Pancreas (tissue), 10 donors: ENCODE results near the gene CHMP4A. TPM values are rescaled to one million over a fixed set of nuclear protein-coding genes. Genes with fewer than 3 reads are reported as not detected.

Source experiments
- ATAC-seq, 4 donors: fragments of 200-7000 bp; cut with Tn5 transposase; one replicate each; pipeline versions ENCODE4 v1.8.0 to v1.9.1; 2020; ENCODE audit warnings: mild to moderate bottlenecking in 4 of 4, moderate library complexity in 4 of 4
- DNase-seq, 6 donors: peaks; one replicate each; pipeline ENCODE4 v3.0.0-alpha.2; 2020
- FAIRE-seq: peaks from 2 replicates; lab custom pipeline; 2012; peaks lifted over from hg19 to GRCh38; lab: Jason Lieb, UNC
- H3K27ac ChIP-seq, 4 donors: fragments of 200-600 bp; sonication (generic); 1 replicate in 3 of 4; 2 replicates in 1 of 4; pipeline versions ENCODE4 v1.5.0 to v1.8.0; 2020
- H3K27me3 ChIP-seq, 4 donors: fragments of 200-600 bp; one replicate each; pipeline ENCODE4 v1.8.0; 2021
- H3K36me3 ChIP-seq, 3 donors: fragments of 200-600 bp; sonication (generic) in 1 of 3; one replicate each; pipeline versions ENCODE4 v1.5.0 to v1.8.0; 2020 to 2021
- H3K4me1 ChIP-seq, 3 donors: fragments of 200-600 bp; one replicate each; pipeline ENCODE4 v1.8.0; 2021
- H3K4me3 ChIP-seq, 4 donors: fragments of 200-600 bp; sonication (generic) in 2 of 4; one replicate each; pipeline versions ENCODE4 v1.5.0 to v1.8.0; 2020 to 2021
- H3K9me3 ChIP-seq, 4 donors: fragments of 200-600 bp; one replicate each; pipeline ENCODE4 v1.8.0; 2021
- WGBS, 2 donors: extraction: QIAGEN DNeasy Blood & Tissue Kit; methylation state at CpG; one replicate each; pipeline ENCODE4 v1.1.7; 2013; 5-methylcytosine and 5-hydroxymethylcytosine counted together
- intact Hi-C, 3 donors: fragments of 100-400 bp; cut with DNase I; formaldehyde crosslinking; loops; one replicate each; pipeline versions ENCODE4 v1.11.1 to v1.14.2; 2022
- polyA plus RNA-seq, 2 donors: library from polyadenylated mRNA; stranded (reverse); fragments of 200-250 nt; gene quantifications; one replicate each; pipeline ENCODE4 v1.2.3, GENCODE V29; 2013
- total RNA-seq, 6 donors: library from RNA; stranded (reverse); fragmentation: NEBNext Ultra II Directional in 4 of 6; extraction: Animal tissue kit (Norgen Biotek cat#: 25700) in 4 of 6; gene quantifications; one replicate each; pipeline versions ENCODE4 v1.2.1 to v1.2.4, GENCODE V29; 2021 to 2023
- TF ChIP-seq, protein P1 (sequence below), 4 donors: fragments of 200-600 bp; sonication (generic) in 3 of 4; IDR thresholded peaks; one replicate each; pipeline versions ENCODE4 v1.5.0 to v1.8.0; 2021; ENCODE audit warnings: antibody characterized with exemption in 4 of 4
- donor health status: healthy with polysubstance abuse.
- donor health status: DM: no; HTN: no; CAD: no; lungs with moderate emphysema.
- donor health status: DM: no; HTN: no; CAD: no.
- donor health status: control.
- donor health status: control.
- donor health status: Bipolar disorder and iron deficiency.
- donor health status: DM: yes; HTN: yes; CAD: no.
- donor health status: DM: no; HTN: no; CAD: no.
- donor health status: DM: no; HTN: no; CAD: no.
- donor health status: DM: yes; HTN: yes; CAD: no.

CHMP4A gene
- total and polyA plus RNA-seq, 8 donors, result 16.3 to 79.9 (median 23.5) TPM

DNA sequence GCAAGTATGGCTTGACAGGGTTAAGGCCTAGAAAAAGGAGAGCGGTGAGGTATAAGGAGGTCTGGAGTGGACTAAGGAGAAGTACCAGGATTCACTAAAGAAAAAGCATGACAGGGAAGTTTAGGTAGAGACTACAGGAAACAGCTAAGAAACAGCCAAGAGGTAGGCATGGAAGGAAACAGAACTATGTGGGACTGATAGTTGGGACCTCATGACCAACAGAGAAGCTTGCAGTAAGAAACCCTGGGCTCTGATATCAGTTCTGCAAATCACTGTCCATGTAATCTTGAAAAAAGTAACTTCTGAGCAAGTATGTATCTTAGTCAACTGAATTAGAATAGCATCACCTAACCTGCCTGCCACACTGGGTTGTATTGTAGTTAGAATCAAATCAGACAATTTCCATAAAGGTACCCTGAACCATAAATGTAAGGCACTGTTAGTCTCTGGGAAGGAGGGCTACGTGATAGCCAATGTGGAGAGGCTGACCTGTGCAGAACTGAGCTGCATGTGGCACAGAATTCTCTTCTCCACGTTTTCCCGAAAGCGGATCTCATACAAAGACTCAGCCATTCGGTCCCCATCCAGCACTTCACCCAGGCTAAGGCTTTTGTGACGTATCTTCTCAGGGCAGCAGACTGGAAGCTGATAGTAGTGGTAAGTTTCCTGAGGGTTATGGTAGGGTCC, 19.0 kb downstream of the CHMP4A start:
- intact Hi-C loops, result no loop called here
- DNase-seq (no peak), FAIRE-seq (no peak), ATAC-seq (no peak)
- Histone ChIP-seq H3K36me3 (peaks cover 0 to 6% (median 0%) of the 10 kb centered on the region in 3 donors), H3K4me3 (peak overlapping the region; percentile 59 to 99 (median 96)), H3K27me3 (no peaks in the 10 kb centered on the region), H3K27ac (peak overlapping the region; percentile 94 to 100 (median 99)), H3K4me1 (peaks cover 0 to 26% (median 4%) of the 10 kb centered on the region in 3 donors), H3K9me3 (no peaks in the 10 kb centered on the region)
- TF ChIP-seq, protein P1, sequence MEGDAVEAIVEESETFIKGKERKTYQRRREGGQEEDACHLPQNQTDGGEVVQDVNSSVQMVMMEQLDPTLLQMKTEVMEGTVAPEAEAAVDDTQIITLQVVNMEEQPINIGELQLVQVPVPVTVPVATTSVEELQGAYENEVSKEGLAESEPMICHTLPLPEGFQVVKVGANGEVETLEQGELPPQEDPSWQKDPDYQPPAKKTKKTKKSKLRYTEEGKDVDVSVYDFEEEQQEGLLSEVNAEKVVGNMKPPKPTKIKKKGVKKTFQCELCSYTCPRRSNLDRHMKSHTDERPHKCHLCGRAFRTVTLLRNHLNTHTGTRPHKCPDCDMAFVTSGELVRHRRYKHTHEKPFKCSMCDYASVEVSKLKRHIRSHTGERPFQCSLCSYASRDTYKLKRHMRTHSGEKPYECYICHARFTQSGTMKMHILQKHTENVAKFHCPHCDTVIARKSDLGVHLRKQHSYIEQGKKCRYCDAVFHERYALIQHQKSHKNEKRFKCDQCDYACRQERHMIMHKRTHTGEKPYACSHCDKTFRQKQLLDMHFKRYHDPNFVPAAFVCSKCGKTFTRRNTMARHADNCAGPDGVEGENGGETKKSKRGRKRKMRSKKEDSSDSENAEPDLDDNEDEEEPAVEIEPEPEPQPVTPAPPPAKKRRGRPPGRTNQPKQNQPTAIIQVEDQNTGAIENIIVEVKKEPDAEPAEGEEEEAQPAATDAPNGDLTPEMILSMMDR (IDR thresholded peaks at IDR 0.05), result no peak
- 46 to 56% methylated on average over 7 of the region's 7 CpGs for WGBS, 2 donors

DNA sequence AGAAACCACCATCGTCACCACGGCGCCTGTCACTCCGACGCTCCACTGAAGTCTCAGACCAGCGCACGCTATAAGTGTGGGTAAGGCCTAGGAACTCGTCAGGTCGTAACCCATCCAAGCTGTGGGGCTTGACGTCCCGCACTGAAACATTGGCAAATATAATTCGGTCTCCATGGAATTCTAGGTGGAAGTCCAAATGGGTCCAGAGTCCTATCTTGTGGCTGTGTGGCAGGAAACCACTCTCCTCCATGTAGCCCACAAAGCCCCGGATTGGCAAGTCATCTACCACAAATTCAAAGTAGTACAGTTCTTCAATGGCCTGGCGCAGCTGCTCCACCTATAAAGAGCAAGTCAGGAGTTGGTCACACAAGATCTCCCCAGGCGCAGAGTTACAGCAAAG, 20.4 kb downstream of the CHMP4A start:
- Histone ChIP-seq H3K4me3 (no peak overlapping the region), H3K27me3 (no peaks in the 10 kb centered on the region), H3K9me3 (no peaks in the 10 kb centered on the region), H3K27ac (no peak overlapping the region), H3K4me1 (peaks cover 0 to 19% (median 4%) of the 10 kb centered on the region in 3 donors), H3K36me3 (peaks cover 0 to 6% (median 0%) of the 10 kb centered on the region in 3 donors)
- TF ChIP-seq, protein P1 (IDR thresholded peaks at IDR 0.05), result no peak
- DNase-seq (no peak), FAIRE-seq (no peak), ATAC-seq (no peak)
- 94% methylated on average over 15 of the region's 15 CpGs for WGBS, 2 donors
- intact Hi-C loops, result no loop called here

DNA sequence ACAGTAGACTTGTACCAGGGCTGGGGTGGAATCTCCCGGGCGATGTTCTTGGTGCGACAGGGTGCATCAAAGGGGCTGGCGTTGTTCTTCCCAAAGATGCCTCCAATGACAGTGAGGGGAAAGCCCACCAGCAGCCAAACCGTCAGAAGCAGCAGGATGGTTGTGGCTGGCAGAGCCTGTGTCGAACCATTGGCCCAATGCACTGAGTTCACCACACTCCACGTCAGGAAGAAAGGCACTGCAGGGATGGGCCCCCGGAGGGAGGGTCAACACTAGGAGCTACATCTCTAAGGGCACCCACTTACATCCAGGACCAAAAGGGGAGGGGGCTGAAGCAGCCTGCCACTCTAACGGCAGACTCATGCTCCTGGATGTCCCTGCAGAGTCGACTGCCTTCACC, 22.9 kb downstream of the CHMP4A start:
- Histone ChIP-seq H3K27ac (no peak overlapping the region), H3K27me3 (no peaks in the 10 kb centered on the region), H3K9me3 (no peaks in the 10 kb centered on the region), H3K4me1 (peaks cover 0 to 19% (median 9%) of the 10 kb centered on the region in 3 donors), H3K4me3 (no peak overlapping the region), H3K36me3 (peaks cover 0 to 11% (median 4%) of the 10 kb centered on the region in 3 donors)
- WGBS, 2 donors, result 84 to 86% methylated on average over 10 of the region's 10 CpGs
- no peak for FAIRE-seq
- peak in 1 of 6 donors; percentile 33 for DNase-seq
- TF ChIP-seq, protein P1 (IDR thresholded peaks at IDR 0.05), result no peak
- ATAC-seq, result no peak
- intact Hi-C loops, result no loop called here

DNA sequence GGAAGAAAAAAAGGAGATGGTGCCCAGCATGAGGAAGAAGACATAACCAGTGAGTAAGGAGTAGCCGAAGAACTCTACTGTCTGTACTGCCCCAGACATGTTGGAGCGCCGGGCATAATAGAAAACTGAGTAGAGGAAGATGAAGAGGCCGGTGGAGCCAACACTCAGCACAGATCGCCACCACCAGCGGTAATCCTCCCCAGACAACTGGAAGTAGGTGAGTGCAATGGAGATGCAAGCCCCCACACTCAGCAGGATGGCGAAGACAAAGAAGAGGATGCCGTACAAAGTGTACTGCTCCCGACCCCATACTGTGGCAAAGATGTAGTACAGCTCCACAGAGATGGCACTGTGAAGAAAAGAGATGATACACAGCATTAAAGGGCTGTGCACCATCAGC, 23.8 kb downstream of the CHMP4A start:
- no peak for ATAC-seq
- peaks cover 2 to 21% (median 12%) of the 10 kb centered on the region in 3 donors for H3K36me3 ChIP-seq
- H3K27ac ChIP-seq, result no peak overlapping the region
- DNase-seq, result peak in 1 of 6 donors; percentile 33
- intact Hi-C loops, result no loop called here
- H3K27me3 ChIP-seq, result no peaks in the 10 kb centered on the region
- peaks cover 0 to 16% (median 9%) of the 10 kb centered on the region in 3 donors for H3K4me1 ChIP-seq
- WGBS, 2 donors, result 88 to 94% methylated on average over 9 of the region's 9 CpGs
- H3K9me3 ChIP-seq, result no peaks in the 10 kb centered on the region
- no peak overlapping the region for H3K4me3 ChIP-seq
- FAIRE-seq, result no peak
- TF ChIP-seq, protein P1 (IDR thresholded peaks at IDR 0.05), result no peak

DNA sequence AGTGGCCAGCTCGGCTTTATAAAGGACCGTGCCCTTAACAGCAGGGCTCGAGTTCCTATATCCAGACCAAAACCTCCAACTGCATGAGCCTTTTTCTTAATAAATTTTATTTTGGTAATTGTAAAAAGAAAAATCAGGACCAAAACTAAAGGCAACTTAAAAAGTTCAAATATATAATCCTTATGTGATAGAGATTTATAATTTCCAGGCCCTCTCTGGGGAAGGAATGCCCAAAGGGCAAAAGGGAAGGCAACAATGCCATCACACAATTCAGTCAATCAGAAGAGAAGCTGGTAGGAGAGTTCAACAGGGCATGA, 24.3 kb downstream of the CHMP4A start:
- no peak for ATAC-seq
- H3K27me3 ChIP-seq, result no peaks in the 10 kb centered on the region
- peaks cover 3 to 25% (median 17%) of the 10 kb centered on the region in 3 donors for H3K36me3 ChIP-seq
- no peak for DNase-seq
- 0 to 2% methylated on average over 3 of the region's 3 CpGs for WGBS, 2 donors
- peaks cover 0 to 11% (median 9%) of the 10 kb centered on the region in 3 donors for H3K4me1 ChIP-seq
- peak overlapping the region in 2 of 4 donors; percentile 16 to 26 for H3K27ac ChIP-seq
- intact Hi-C loops, result no loop called here
- H3K9me3 ChIP-seq, result no peaks in the 10 kb centered on the region
- FAIRE-seq, result no peak
- TF ChIP-seq, protein P1 (IDR thresholded peaks at IDR 0.05), result no peak
- H3K4me3 ChIP-seq, result peak overlapping the region in 1 of 4 donors; percentile 56
